Body of pancreas (tissue), 4 donors: Measurements from ENCODE around the gene PCDH9.

Source experiments
- POLR2A ChIP-seq, 3 donors: fragments of 450-650 bp; IDR thresholded peaks; one replicate each; pipeline ENCODE4 v1.6.1; 2016; ENCODE audit warnings: antibody characterized with exemption in 3 of 3, mild to moderate bottlenecking in 2 of 3
- TF ChIP-seq, protein P1 (sequence below), 7 experiments: fragments of 450-650 bp in 4 of 7; fragments of 200-600 bp in 3 of 7; sonication (generic) in 3 of 7; IDR thresholded peaks; one replicate each; pipeline ENCODE4 v1.5.1; 2016 to 2019; ENCODE audit warnings: antibody characterized with exemption in 7 of 7

DNA sequence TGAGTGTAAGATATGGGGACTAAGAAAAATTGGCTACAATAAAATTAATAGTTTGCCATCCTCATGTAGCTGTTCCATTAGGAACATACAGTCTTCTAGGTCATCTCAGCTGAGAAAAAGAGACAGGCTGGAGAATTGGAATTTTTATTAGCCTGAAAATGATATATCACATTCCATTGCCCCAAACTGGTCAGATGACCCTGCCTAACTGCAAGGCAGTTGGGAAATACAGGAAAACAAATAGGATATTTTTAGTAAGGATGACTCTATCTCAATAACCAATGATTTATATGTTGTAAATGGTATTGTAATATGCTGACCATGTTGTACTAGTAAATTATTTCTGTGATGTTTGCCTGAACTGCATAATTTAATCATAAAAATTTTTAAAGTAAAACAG is 673.8 kb downstream of the PCDH9 start:
- TF ChIP-seq, protein P1, sequence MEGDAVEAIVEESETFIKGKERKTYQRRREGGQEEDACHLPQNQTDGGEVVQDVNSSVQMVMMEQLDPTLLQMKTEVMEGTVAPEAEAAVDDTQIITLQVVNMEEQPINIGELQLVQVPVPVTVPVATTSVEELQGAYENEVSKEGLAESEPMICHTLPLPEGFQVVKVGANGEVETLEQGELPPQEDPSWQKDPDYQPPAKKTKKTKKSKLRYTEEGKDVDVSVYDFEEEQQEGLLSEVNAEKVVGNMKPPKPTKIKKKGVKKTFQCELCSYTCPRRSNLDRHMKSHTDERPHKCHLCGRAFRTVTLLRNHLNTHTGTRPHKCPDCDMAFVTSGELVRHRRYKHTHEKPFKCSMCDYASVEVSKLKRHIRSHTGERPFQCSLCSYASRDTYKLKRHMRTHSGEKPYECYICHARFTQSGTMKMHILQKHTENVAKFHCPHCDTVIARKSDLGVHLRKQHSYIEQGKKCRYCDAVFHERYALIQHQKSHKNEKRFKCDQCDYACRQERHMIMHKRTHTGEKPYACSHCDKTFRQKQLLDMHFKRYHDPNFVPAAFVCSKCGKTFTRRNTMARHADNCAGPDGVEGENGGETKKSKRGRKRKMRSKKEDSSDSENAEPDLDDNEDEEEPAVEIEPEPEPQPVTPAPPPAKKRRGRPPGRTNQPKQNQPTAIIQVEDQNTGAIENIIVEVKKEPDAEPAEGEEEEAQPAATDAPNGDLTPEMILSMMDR (IDR thresholded peaks at IDR 0.05): no peak
- TF ChIP-seq POLR2A (IDR thresholded peaks at IDR 0.05): no peak
